Kidney (tissue), 14 donors: ENCODE results near the gene ZIC2. TPM values are rescaled to one million over a fixed set of nuclear protein-coding genes. Genes with fewer than 3 reads are reported as not detected.
A peak's percentile ranks its signal among the peaks of the same experiment; 100 is the strongest.

Experiments used
- DNase-seq, 5 donors: peaks; one replicate each; pipeline ENCODE4 v3.0.0-alpha.2; 2013 to 2020
- FAIRE-seq: peaks from 2 replicates; lab custom pipeline; 2012; peaks lifted over from hg19 to GRCh38; lab: Jason Lieb, UNC
- H3K27ac ChIP-seq, 2 donors: one replicate each; pipeline ENCODE4 v1.7.0; 2013; ENCODE audit warnings: low read depth in 2 of 2, low read length in 2 of 2, inconsistent platforms in 1 of 2
- H3K27me3 ChIP-seq: one replicate; pipeline ENCODE4 v1.7.1; 2013; ENCODE audit warnings: low read length, inconsistent platforms; ENCODE audit not compliant: control insufficient read depth, insufficient read depth
- H3K36me3 ChIP-seq, 3 donors: one replicate each; pipeline versions ENCODE4 v1.7.0 to v1.7.1; 2013; ENCODE audit warnings: low read length in 3 of 3, control low read depth in 1 of 3, inconsistent platforms in 1 of 3; ENCODE audit not compliant: insufficient read depth in 3 of 3, control insufficient read depth in 2 of 3
- H3K4me1 ChIP-seq, 3 donors: one replicate each; pipeline versions ENCODE4 v1.7.0 to v1.7.1; 2013; ENCODE audit warnings: low read length in 3 of 3, inconsistent platforms in 1 of 3, low read depth in 1 of 3; ENCODE audit not compliant: control insufficient read depth in 2 of 3, insufficient read depth in 2 of 3
- H3K4me3 ChIP-seq, 3 donors: one replicate each; pipeline versions ENCODE4 v1.7.0 to v1.8.1; 2013; ENCODE audit warnings: low read length in 3 of 3, control low read depth in 1 of 3, inconsistent platforms in 1 of 3
- H3K9ac ChIP-seq, 3 donors: one replicate each; pipeline versions ENCODE4 v1.7.0 to v1.7.1; 2013; ENCODE audit warnings: low read length in 3 of 3, control low read depth in 1 of 3, inconsistent platforms in 1 of 3
- H3K9me3 ChIP-seq, 3 donors: one replicate each; pipeline versions ENCODE4 v1.7.0 to v1.7.1; 2013; ENCODE audit warnings: low read length in 3 of 3, control low read depth in 1 of 3, inconsistent platforms in 1 of 3; ENCODE audit not compliant: control insufficient read depth in 2 of 3, insufficient read depth in 1 of 3
- CTCF ChIP-seq: IDR thresholded peaks from 3 replicates; pipeline ENCODE4 v1.5.1; 2012; ENCODE audit warnings: mild to moderate bottlenecking, moderate library complexity, borderline replicate concordance; ENCODE audit not compliant: insufficient read depth; ENCODE audit errors: extremely low read depth
- intact Hi-C: fragments of 100-400 bp; cut with DNase I; formaldehyde crosslinking; loops from one replicate; pipeline ENCODE4 v1.11.1; 2022
- polyA plus RNA-seq: library from polyadenylated mRNA; stranded (reverse); fragments of 350-450 nt; fragmentation: Illumina TruSeq; extraction: RNeasy Lipid Tissue Mini Kit (QIAGEN cat#74804); gene quantifications from one replicate; pipeline ENCODE4 v1.2.3, GENCODE V29; 2014; ENCODE audit warnings: low read depth, low replicate concordance; ENCODE audit not compliant: insufficient read depth
- total RNA-seq: library from RNA; stranded (reverse); fragmentation: NEBNext Ultra II Directional; extraction: Animal tissue kit (Norgen Biotek cat#: 25700); gene quantifications from one replicate; pipeline ENCODE4 v1.2.1, GENCODE V29; 2021
- donor health status: control.
- donor health status: control.
- donor health status: control.
- donor health status: control.
- donor health status: control.
- donor health status: DM: yes; HTN: yes; CAD: no.
- donor health status: Normal renal cell carcinoma (clear cell type).

Gene ZIC2
- total and polyA plus RNA-seq, 2 donors from 2014 or later: 0.13 to 1.4 TPM

- Histone ChIP-seq H3K27me3 (peaks cover 64% of the 10 kb centered on the region), H3K27ac (no peak overlapping the region), H3K9ac (no peak overlapping the region), H3K4me3 (no peak overlapping the region), H3K9me3 (peaks cover 0 to 2% (median 0%) of the 10 kb centered on the region in 3 donors), H3K36me3 (no peaks in the 10 kb centered on the region), H3K4me1 (peaks cover 0 to 10% (median 0%) of the 10 kb centered on the region in 3 donors)
- DNase-seq (peak in 2 of 5 donors; percentile 28 to 49), FAIRE-seq (no peak)
- TF ChIP-seq CTCF: no peak
- intact Hi-C loops: no loop called here
Observed at GRCh38 chr13:99978799-99979452, 2.7 kb upstream of the ZIC2 start.

DNA sequence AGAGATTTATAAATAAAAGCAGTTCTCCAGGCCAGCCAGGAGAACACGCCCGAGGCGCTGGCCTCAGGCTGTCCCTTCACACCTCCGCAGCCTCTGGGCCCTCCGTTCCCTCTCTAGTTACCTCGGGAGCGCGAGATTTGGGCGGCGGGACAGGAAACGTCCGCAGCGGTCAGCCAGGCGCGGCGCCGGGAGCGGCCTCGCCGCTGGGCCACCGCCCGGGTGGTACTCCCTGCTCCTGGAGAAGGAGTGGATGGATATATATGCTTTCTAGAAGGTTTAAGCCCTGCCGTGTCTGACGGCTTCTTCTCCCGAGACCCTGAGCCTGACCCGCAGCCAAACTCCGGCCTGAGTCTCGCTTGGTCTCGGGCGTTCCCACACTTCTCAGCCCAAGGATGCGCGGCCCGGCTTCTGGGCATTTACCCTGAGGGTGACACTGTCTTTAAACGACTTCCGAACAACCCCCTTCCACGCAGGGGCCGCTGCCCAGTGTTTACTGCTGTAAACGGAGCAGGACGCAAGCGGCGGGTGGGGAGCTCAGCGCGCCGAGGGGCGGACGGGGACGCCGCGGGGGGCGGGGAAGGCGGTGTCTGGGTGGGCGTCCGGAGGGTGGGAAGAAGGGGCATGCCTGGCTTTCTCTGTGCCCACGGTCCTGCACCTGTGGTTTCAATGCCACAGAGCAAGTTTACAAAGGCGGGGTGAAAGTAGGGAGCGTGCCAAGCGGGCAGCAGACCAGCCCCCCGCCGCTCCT lies 2.0 kb upstream of the ZIC2 start:
- DNase-seq (peak; percentile 42 to 70 (median 44)), FAIRE-seq (no peak)
- no peak overlapping the region for H3K4me3 ChIP-seq
- H3K9me3 ChIP-seq: peaks cover 0 to 2% (median 0%) of the 10 kb centered on the region in 3 donors
- no peak overlapping the region for H3K9ac ChIP-seq
- no peak overlapping the region for H3K27ac ChIP-seq
- no peaks in the 10 kb centered on the region for H3K36me3 ChIP-seq
- H3K4me1 ChIP-seq: peaks cover 0 to 10% (median 0%) of the 10 kb centered on the region in 3 donors
- H3K27me3 ChIP-seq: peaks cover 64% of the 10 kb centered on the region
- no peak for TF ChIP-seq CTCF
- intact Hi-C loops: no loop called here

- no peak for TF ChIP-seq CTCF
- Histone ChIP-seq H3K4me3 (no peak overlapping the region), H3K36me3 (no peaks in the 10 kb centered on the region), H3K9ac (no peak overlapping the region), H3K9me3 (peaks cover 0 to 2% (median 0%) of the 10 kb centered on the region in 3 donors), H3K4me1 (peaks cover 0 to 10% (median 0%) of the 10 kb centered on the region in 3 donors), H3K27ac (no peak overlapping the region), H3K27me3 (peaks cover 62% of the 10 kb centered on the region)
- intact Hi-C loops: no loop called here
- no peak for FAIRE-seq
- peak; percentile 65 to 79 (median 73) for DNase-seq
Observed at GRCh38 chr13:99980201-99980823, 1.3 kb upstream of the ZIC2 start.
